Neural progenitor cell (in vitro differentiated cells): ENCODE results near the gene ICA1L.

Experiments
- EZH2phosphoT487 ChIP-seq: fragments of 200-600 bp; sonication (generic); IDR thresholded peaks from 2 replicates; pipeline ENCODE4 v1.6.1; 2017; ENCODE audit warnings: antibody characterized with exemption
- TF ChIP-seq, protein P1 (sequence below): fragments of 200-600 bp; sonication (generic); IDR thresholded peaks from 2 replicates; pipeline ENCODE4 v1.5.1; 2017; ENCODE audit warnings: antibody characterized with exemption, mild to moderate bottlenecking

DNA sequence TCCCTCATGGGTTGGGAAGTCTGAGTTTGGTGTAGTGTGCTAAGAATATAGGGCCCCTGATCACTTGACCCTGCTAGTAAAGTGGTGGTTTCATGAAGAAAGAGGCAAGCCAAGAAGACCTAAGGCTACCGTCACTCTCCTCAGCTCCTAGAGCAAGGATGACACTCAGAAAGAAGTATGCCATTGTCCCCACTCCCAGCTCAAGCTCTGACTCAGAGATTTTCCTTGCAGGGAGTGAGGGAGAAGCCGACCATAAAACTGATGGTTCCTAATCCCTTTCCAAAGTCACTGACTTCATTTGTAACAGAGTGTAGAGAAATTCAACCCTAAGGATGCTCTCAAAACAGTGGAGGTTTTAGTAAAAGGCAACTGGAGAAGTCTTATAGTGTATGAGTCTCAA, 80.9 kb downstream of the ICA1L start:
- TF ChIP-seq, protein P1, sequence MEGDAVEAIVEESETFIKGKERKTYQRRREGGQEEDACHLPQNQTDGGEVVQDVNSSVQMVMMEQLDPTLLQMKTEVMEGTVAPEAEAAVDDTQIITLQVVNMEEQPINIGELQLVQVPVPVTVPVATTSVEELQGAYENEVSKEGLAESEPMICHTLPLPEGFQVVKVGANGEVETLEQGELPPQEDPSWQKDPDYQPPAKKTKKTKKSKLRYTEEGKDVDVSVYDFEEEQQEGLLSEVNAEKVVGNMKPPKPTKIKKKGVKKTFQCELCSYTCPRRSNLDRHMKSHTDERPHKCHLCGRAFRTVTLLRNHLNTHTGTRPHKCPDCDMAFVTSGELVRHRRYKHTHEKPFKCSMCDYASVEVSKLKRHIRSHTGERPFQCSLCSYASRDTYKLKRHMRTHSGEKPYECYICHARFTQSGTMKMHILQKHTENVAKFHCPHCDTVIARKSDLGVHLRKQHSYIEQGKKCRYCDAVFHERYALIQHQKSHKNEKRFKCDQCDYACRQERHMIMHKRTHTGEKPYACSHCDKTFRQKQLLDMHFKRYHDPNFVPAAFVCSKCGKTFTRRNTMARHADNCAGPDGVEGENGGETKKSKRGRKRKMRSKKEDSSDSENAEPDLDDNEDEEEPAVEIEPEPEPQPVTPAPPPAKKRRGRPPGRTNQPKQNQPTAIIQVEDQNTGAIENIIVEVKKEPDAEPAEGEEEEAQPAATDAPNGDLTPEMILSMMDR = no peak
- TF ChIP-seq EZH2phosphoT487 = no peak
